ENCODE data around the gene NR4A1. TPM values are rescaled to one million over a fixed set of nuclear protein-coding genes. Genes with fewer than 3 reads are reported as not detected.

The NR4A1 gene
- total RNA-seq, 1 donor, result 2.2 TPM

GRCh38 chr12:52018433-52019112, 32.7 kb upstream of the NR4A1 start:
- no peak overlapping the region for H3K4me3 ChIP-seq (ENCODE audit: low read depth, low read length)
- DNase-seq (ENCODE audit: low read depth), result no peak
- no peak for TF ChIP-seq CTCF (IDR thresholded peaks at IDR 0.05; ENCODE audit: insufficient read depth, low read depth, low read length)

GRCh38 chr12:52019113-52019770, 32.0 kb upstream of the NR4A1 start:
- TF ChIP-seq CTCF (IDR thresholded peaks at IDR 0.05; ENCODE audit: insufficient read depth, low read depth, low read length), result no peak

GRCh38 chr12:52020539-52021336, 30.5 kb upstream of the NR4A1 start:
- DNase-seq (ENCODE audit: low read depth), result peak; percentile 58
- TF ChIP-seq CTCF (IDR thresholded peaks at IDR 0.05; ENCODE audit: insufficient read depth, low read depth, low read length), result peak; percentile 90
- no peak overlapping the region for H3K4me3 ChIP-seq (ENCODE audit: low read depth, low read length)

More at GRCh38 chr12:52019113-52019770, 32.0 kb upstream of the NR4A1 start:
- no peak for DNase-seq (ENCODE audit: low read depth)
- no peak overlapping the region for H3K4me3 ChIP-seq (ENCODE audit: low read depth, low read length)

GRCh38 chr12:52022841-52023181, 28.4 kb upstream of the NR4A1 start:
- peak overlapping the region; percentile 63 for H3K4me3 ChIP-seq (ENCODE audit: low read depth, low read length)
- no peak for DNase-seq (ENCODE audit: low read depth)

GRCh38 chr12:52023182-52023975, 27.9 kb upstream of the NR4A1 start:
- TF ChIP-seq CTCF (IDR thresholded peaks at IDR 0.05; ENCODE audit: insufficient read depth, low read depth, low read length), result peak; percentile 95
- DNase-seq (ENCODE audit: low read depth), result peak; percentile 69
- peak overlapping the region; percentile 63 for H3K4me3 ChIP-seq (ENCODE audit: low read depth, low read length)

More at GRCh38 chr12:52022841-52023181, 28.4 kb upstream of the NR4A1 start:
- TF ChIP-seq CTCF (IDR thresholded peaks at IDR 0.05; ENCODE audit: insufficient read depth, low read depth, low read length), result no peak

GRCh38 chr12:52023976-52024688, 27.1 kb upstream of the NR4A1 start:
- H3K4me3 ChIP-seq (ENCODE audit: low read depth, low read length), result peak overlapping the region; percentile 63
- DNase-seq (ENCODE audit: low read depth), result no peak
- TF ChIP-seq CTCF (IDR thresholded peaks at IDR 0.05; ENCODE audit: insufficient read depth, low read depth, low read length), result no peak
